COLO668 (cell line): Measurements from ENCODE around the gene VMP1.
A peak's percentile ranks its signal among the peaks of the same experiment; 100 is the strongest.
"Not testable (repeated sequence)": the region's sequence is repeated elsewhere in the genome, so short reads cannot be mapped to it uniquely, and the experiment has no call there.

Experiments used
- DNase-seq: peaks from one replicate; lab custom pipeline; 2025; ENCODE audit not compliant: unreplicated experiment; lab: John Stamatoyannopoulos, UW

The VMP1 gene

GRCh38 chr17:59776577-59776976, 69.1 kb downstream of the VMP1 start:
- DNase-seq: no peak

DNA sequence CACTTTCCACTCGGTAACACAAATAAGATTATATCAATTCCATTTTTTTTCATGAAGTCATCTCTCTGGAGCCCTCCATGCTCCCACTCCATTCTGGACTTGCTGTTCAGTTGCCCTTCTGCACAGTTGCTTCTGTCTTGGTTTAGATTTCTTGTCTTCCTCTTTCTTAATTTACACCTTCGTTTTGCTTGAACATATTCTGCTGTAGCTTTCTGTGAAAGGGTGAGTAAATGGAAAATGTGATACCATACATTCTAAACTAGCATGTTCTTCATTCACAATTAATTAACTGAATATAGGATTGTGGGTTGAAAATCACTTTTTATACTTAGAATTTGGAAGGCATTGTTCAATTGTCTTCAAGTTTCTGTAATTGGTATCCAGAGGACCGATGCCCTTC, 69.6 kb downstream of the VMP1 start:
- no peak for DNase-seq

DNA sequence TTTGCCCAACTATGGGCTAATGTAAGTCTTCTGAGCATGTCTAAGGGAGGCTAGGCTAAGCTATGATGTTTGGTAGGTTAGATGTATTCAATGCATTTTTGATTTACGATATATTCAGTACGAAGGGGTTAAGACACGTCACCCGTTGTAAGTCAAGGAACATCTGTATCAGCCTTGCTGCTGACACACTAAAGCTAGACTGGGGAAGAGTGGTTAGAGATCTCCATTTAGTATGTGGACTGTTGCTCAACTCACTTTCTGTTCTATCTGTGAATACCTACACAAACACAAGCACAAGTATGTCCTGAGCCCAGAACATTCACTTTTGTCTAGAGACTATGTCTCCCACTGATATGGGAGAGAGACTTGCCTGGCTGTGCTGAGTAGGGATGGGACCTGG, 71.5 kb downstream of the VMP1 start:
- DNase-seq: no peak

GRCh38 chr17:59779521-59779920, 72.1 kb downstream of the VMP1 start:
- DNase-seq: no peak

DNA sequence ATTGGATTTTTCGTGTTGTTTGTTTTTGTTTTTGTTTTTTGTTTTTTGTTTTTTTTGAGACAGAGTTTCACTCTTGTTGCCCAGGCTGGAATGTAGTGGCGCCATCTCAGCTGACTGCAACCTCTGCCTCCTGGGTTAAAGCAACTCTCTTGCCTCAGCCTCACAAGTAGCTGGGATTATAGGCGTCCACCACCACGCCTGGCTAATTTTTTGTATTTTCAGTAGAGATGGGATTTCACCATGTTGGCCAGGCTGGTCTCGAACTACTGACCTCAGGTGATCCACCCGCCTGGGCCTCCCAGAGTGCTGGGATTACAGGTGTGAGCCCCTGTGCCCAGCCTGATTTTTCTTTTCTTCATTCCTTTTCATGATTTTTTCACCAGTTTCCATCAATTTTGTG, 73.1 kb downstream of the VMP1 start:
- DNase-seq: not testable (repeated sequence)

DNA sequence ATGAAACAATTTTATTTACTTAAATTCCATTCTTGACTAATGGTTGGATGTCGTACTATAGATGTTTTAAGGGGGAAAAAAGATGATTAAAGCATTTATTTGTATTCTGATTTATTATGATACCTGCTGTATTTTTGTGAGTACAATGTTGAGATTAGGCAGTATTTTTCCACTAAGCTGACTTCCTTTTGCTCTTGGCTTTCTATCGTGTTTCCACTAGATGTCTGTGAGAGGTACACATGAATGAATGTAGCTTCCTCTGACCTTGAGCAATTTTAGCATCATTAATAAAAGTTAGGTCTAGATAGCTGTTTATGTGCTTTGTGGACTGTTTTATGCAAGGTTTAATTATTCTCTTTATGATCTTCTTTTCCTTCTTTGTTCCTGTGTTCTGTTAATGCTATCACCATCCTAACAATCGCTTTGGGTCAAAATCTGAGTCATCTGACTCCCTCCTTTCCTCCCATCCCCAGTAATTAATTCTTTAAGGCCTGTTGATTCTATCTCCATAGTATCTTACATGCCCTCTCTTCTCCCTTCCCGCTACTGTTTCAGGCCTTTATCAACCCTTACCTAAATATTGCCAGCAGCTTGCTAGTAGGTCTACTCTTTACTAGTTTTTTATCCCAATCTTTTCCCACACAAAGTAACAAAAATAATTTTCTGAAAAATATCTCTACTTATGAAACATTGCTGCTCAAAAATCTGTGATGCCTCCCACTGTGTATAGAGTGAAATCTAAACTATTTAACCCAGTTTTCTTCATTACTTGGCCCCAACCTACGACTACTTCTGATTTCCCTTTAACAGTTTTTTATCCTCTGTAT, 76.0 kb downstream of the VMP1 start:
- DNase-seq: no peak

DNA sequence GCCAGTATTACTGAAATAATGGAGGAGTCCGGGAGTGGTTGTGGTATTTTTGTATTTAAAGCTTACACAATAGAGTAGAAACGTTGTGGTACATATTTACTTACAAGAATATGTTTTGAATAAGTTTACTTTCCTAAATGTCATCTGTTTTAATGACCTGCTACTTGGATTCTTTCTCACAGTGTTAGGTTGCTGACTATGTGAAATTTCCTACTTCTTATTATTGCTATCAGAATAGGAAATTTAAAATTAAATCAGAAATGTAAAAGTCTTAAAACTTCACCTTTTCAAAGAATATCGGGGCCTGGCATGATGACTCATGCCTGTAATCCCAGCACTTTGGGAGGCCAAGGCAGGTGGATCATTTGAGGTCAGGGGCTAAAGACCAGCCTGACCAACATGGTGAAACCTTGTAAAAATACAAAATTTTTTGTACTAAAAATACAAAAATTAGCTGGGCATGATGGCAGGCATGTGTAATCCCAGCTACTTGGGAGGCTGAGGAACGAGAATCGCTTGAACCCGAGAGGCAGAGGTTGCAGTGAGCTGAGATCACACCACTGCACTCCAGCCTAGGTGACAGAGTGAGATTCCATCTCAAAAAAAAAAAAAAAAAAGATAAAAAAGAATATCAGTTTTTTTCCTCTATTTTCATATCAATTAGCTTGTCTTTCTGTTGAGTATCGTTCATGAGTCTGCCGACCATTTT, 77.8 kb downstream of the VMP1 start:
- DNase-seq: no peak

GRCh38 chr17:59786213-59786535, 78.7 kb downstream of the VMP1 start:
- no peak for DNase-seq

DNA sequence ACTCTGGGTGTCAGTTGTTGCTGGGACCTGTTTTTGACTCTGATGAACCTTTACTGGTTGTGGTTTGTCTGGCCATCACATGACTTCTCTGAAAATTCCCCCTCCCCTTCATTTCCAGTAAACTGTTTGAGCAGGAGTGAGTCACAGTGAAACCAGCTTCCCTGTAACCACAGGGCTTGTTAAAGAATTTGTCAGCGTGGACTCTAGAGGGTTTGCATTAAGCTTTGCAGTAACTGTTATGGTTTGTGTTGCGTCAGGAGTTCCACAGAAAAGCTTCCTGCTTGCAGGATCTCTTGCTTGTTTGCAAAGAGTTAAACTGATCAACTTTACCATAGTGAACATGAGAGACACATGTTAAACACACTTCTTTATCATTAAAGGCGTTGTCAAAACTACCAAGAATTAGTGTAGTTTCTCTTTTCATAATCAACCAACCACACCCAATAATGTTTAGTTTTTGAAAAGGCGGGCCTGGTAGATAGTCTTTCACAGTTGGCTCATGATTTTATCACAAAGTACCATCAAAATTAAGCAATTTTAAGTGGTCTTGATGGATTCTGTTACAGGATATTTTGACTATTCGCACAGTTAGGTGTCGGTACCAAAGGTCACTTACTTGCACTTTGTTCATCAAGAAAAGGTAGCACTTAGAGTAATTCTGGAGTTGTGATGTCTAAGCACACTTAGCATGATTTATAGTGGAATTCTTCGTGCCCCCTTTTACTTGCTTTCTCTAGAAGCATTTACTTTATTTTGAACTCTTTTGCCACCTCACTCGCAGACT, 79.3 kb downstream of the VMP1 start:
- DNase-seq: peak; percentile 41

DNA sequence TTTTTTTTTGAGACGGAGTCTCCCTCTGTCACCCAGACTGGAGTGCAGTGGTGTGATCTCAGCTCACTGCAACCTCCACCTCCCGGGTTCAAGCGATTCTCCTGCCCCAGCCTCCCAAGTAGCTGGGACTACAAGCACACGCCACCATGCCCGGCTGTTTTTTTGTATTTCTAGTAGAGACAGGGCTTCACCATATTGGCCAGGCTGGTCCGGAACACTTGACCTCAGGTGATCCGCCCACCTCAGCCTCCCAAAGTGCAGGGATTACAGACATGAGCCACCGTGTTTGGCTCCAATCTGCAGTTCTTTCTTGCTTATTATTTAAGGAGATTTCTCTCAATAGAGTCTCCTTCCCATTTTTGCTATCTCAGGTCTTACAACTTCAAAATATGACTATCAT, 82.4 kb downstream of the VMP1 start:
- DNase-seq: not testable (repeated sequence)

- DNase-seq: not testable (repeated sequence)
Observed at GRCh38 chr17:59790418-59790817, 83.0 kb downstream of the VMP1 start.

DNA sequence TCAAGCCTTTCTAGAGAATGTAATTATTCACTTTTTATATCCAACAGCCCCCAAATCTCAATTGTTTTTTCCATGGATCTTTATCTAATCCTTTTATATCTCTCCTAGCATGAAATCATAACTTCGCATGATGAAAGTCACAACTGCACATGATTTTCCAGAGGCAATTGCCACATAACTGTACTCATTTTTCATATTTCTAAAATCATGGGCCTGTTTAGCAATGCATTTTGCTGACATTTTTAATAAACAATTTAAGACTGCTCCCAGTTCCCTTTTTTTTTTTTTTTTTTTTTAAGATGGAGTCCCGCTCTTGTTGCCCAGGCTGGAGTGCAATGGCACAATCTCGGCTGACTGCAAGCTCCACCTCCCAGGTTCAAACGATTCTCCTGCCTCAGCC, 83.5 kb downstream of the VMP1 start:
- no peak for DNase-seq

DNA sequence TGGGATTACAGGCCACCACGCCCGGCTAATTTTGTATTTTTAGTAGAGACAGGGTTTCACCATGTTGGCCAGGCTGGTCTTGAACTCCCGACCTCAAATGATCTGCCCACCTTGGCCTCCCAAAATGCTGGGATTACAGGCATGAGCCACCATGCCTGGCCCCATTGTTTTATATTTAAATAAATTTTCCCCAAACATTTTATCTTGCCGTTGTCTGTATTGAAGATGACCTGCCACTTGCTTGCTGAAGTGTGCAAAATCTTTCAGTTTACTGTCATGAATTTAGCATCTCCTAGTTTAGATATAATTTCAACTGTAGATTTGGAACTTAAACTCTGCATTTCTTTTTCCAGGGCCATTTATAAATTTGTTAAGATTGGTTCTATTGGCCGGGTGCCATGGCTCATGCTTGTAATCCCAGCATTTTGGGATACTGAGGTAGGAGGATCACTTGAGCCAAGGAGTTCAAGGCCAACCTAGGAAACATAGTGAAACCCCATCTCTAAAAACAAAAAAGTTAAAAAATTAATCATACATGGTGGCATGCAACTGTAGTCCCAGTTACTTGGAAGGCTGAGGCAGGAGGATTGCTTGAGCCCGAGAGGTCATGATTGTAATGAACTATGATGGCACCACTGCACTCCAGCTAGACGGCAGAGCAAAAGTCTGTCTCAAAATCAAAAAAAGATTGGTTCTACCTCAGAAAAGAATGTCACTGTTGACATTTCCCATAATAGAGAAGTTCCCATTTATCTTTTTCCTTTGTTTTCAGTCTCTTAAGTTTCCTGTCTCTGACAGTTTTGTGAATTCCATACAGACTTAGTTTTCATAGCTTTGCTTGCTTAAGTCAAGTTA, 84.4 kb downstream of the VMP1 start:
- DNase-seq: no peak

GRCh38 chr17:59792458-59792823, 85.0 kb downstream of the VMP1 start:
- not testable (repeated sequence) for DNase-seq

DNA sequence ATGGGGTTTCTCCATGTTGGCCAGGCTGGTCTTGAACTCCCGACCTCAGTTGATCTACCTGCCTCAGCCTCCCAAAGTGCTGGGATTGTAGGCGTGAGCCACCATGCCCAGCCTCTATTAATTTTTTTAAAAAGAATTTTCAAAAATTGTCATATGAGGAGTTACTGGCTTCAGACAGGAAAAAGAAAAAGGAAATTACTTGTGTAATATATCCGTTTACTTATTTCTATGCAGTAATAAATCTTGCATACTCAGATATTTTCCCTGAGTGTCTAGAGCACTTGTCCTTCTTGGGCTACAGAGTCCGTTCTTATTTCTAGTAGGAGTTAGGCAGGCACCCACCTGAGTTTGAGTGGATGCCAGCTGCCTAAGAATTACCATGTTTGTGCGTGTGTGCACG, 85.8 kb downstream of the VMP1 start:
- no peak for DNase-seq

DNA sequence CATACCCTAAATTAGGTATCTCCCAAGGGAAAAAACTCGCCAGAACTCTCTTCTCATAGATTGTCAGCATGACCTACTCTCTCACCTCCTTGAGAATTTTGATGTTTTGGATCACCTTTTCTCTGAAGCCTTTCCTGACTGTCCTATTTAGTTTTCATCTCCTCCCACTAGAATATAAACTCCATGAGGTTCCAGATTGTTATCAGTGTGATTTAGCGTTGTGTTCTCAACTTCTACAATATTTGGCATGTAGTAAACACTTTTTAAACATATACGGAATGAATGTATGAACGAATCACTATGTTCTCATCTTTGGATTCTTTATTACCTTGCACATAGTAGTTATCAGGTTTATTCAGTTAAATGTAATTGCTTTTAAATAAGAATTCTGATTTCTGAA, 88.7 kb downstream of the VMP1 start:
- DNase-seq: no peak

DNA sequence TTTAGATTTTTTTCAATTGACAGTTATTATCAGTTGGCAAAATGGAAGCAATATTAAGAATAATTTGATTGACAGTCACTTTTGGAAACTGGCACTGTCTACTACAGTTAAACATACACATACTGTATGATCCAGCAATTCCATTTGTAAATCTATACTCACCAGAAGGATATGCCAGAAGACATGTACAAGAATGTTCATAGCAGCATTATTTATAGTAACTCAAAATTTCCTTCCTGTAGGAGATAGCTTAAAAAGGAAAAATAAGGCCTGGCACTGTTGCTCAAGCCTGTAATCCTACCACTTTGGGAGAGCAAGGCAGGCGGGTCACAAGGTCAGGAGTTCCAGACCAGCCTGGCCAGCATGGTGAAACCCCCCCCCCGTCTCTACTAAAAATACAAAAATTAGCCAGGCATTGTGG, 89.3 kb downstream of the VMP1 start:
- DNase-seq: no peak

- DNase-seq: no peak
Observed at GRCh38 chr17:59798111-59798510, 90.7 kb downstream of the VMP1 start.

GRCh38 chr17:59800530-59800942, 93.1 kb downstream of the VMP1 start:
- no peak for DNase-seq

GRCh38 chr17:59802160-59802559, 94.7 kb downstream of the VMP1 start:
- no peak for DNase-seq

GRCh38 chr17:59804901-59805465, 97.5 kb downstream of the VMP1 start:
- no peak for DNase-seq
